Coronary artery (tissue), 2 donors: ENCODE results near the gene EEFSEC.

ENCODE experiments used
- DNase-seq: peaks from one replicate; pipeline ENCODE4 v3.0.0-alpha.2; 2017; ENCODE audit warnings: low spot score
- H3K27ac ChIP-seq, 2 donors: fragments of 200-600 bp; sonication (generic); one replicate each; pipeline ENCODE4 v1.5.1; 2016 to 2019
- H3K4me3 ChIP-seq: fragments of 200-600 bp; sonication (generic); 2 replicates; pipeline ENCODE4 v1.5.1; 2016; ENCODE audit warnings: mild to moderate bottlenecking, moderate library complexity
- TF ChIP-seq, protein P1 (sequence below): fragments of 200-600 bp; sonication (generic); IDR thresholded peaks from one replicate; pipeline ENCODE4 v1.5.1; 2019; ENCODE audit warnings: antibody characterized with exemption

Gene EEFSEC

DNA sequence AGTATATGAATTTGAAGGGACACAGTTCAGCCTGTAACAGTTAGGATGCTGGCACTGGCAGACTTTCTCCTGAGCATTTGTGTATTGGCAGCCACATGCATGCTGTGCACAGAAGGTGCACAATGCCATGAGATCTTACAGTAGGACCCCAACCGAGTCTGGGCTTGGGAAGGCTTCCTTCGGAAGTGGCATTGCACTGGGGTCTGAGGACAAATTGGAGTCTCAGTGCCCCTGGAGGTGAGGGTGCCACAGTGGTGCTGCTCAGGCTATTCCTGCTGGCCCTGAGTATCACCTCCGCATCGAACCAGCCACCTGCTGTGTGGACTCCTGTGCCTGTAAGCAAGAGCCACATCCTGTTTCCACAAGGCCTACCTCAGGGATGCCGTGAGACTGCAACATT lies 213.9 kb downstream of the EEFSEC start:
- DNase-seq = no peak
- no peak overlapping the region for H3K4me3 ChIP-seq
- TF ChIP-seq, protein P1, sequence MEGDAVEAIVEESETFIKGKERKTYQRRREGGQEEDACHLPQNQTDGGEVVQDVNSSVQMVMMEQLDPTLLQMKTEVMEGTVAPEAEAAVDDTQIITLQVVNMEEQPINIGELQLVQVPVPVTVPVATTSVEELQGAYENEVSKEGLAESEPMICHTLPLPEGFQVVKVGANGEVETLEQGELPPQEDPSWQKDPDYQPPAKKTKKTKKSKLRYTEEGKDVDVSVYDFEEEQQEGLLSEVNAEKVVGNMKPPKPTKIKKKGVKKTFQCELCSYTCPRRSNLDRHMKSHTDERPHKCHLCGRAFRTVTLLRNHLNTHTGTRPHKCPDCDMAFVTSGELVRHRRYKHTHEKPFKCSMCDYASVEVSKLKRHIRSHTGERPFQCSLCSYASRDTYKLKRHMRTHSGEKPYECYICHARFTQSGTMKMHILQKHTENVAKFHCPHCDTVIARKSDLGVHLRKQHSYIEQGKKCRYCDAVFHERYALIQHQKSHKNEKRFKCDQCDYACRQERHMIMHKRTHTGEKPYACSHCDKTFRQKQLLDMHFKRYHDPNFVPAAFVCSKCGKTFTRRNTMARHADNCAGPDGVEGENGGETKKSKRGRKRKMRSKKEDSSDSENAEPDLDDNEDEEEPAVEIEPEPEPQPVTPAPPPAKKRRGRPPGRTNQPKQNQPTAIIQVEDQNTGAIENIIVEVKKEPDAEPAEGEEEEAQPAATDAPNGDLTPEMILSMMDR = no peak
- no peak overlapping the region for H3K27ac ChIP-seq

DNA sequence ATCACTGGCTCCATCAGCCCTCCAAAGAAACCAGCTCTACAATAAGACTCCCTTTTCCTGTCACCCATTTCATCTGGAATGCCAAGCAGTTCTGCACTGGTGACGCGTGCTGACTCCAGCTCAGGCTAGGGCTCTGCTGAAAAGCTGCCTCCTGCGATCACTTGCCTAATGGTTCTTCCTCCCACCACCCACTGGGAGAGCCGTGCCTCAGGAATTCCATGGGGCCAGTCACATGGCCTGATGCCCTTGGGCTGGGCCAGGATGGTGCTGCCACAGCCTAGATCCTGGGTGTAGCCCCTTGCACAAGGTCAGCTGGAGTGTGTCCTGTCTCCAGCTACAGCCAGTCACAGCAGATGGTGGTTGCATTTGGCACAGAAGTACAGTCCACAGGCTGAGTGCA lies 214.5 kb downstream of the EEFSEC start:
- Histone ChIP-seq H3K27ac (no peak overlapping the region), H3K4me3 (no peak overlapping the region)
- DNase-seq = no peak
- TF ChIP-seq, protein P1 = no peak

GRCh38 chr3:128368626-128369025 lies 215.3 kb downstream of the EEFSEC start:
- DNase-seq = no peak
- Histone ChIP-seq H3K4me3 (no peak overlapping the region), H3K27ac (no peak overlapping the region)
- TF ChIP-seq, protein P1 = no peak

- DNase-seq = no peak
- Histone ChIP-seq H3K27ac (no peak overlapping the region), H3K4me3 (no peak overlapping the region)
- TF ChIP-seq, protein P1 = no peak
These were observed 215.9 kb downstream of the EEFSEC start for GRCh38 chr3:128369121-128369703.

GRCh38 chr3:128369881-128370642 lies 216.8 kb downstream of the EEFSEC start:
- Histone ChIP-seq H3K4me3 (no peak overlapping the region), H3K27ac (no peak overlapping the region)
- no peak for DNase-seq
- TF ChIP-seq, protein P1 = no peak

DNA sequence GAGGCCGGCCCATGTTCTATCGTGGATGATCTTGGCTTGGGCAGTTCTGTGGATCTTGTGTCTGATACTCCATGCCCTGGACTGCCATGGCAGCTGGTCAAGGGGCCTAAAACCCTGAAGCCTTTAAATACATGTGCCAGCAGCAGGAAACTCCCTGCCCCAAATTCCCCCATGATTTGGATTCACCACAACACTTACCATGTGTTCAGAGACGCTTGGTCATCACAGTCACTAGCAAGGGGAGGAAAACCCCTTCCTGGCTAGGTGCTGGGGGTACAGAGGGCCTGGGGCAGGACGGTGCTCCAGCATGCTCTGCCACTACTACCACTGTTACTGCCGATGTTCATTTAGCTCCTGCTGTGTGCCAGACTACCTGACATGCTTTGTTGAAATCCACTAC lies 219.0 kb downstream of the EEFSEC start:
- TF ChIP-seq, protein P1 = no peak
- Histone ChIP-seq H3K27ac (no peak overlapping the region), H3K4me3 (no peak overlapping the region)
- DNase-seq = no peak
